Measurements from ENCODE around the gene CPEB4. TPM values are rescaled to one million over a fixed set of nuclear protein-coding genes. Genes with fewer than 3 reads are reported as not detected.

Gene CPEB4
- total and polyA plus RNA-seq, 10 of the 15 experiments (the other 5 are each of a cell fraction or from before 2014, with no cell fraction given): 6.9 to 33.1 (median 20.4) TPM

GRCh38 chr5:173972925-173973615 lies 84.9 kb downstream of the CPEB4 start:
- POLR2A ChIA-PET: interaction anchor here (0.6 to 1.6 kb wide), 3 partner anchors 151 to 356 kb away, joined by 3 to 5 read pairs (median 3); partner anchors contain the start of gene BOD1
- Histone ChIP-seq H3K36me3 (ENCODE audit: control insufficient read depth in 2 of 2, insufficient read depth in 2 of 2, low read length in 1 of 2) (no peaks in the 10 kb centered on the region), H4K20me1 (ENCODE audit: control insufficient read depth, insufficient read depth) (no peaks in the 10 kb centered on the region), H3K4me3 (peak overlapping the region; percentile 66), H3K79me2 (ENCODE audit: control insufficient read depth, insufficient read depth, low read length) (no peaks in the 10 kb centered on the region), H3K27me3 (replicated peaks in 1 of 2; ENCODE audit: control insufficient read depth in 2 of 2, insufficient read depth in 2 of 2, low read length in 1 of 2) (no peaks in the 10 kb centered on the region), H3K4me1 (ENCODE audit: control insufficient read depth, insufficient read depth, low read length) (peaks cover 12% of the 10 kb centered on the region), H3K9ac (ENCODE audit: control insufficient read depth, insufficient read depth, low read length) (peak overlapping the region; percentile 51; the same call in 1 of the 2 replicates), H3K27ac (ENCODE audit: control insufficient read depth, insufficient read depth) (no peak overlapping the region), H3K4me2 (ENCODE audit: control insufficient read depth, insufficient read depth) (peak overlapping the region; percentile 99), H2AFZ (ENCODE audit: control insufficient read depth, low read depth, low read length) (peak overlapping the region; percentile 99), H3K9me3 (replicated peaks; ENCODE audit: control insufficient read depth, insufficient read depth, low read length) (no peaks in the 10 kb centered on the region)
- intact Hi-C loops (cut with micrococcal nuclease; ENCODE audit: unreplicated experiment) (loop anchor here (1.0 to 10.0 kb wide), 5 partner anchors 151 to 678 kb away; no protein-coding TSS in a partner anchor), in situ Hi-C loops (cut with MboI) (no loop called here)
- BruUV-seq (replicated peaks): no TSS peak
- peak; percentile 90 for FAIRE-seq
- WGBS (ENCODE audit: insufficient coverage, insufficient replicate concordance, low lambda C conversion rate, missing lambda C conversion rate): 8% methylated on average over 30 of the region's 30 CpGs
- peak; percentile 92 for ATAC-seq
- SMC1A ChIA-PET (ENCODE audit: uncharacterized antibody, unreplicated experiment): interaction anchor here (0.6 to 8.5 kb wide), 35 partner anchors 10 to 668 kb away, joined by 3 to 171 read pairs (median 4); partner anchors contain the start of gene BOD1
- RAD21 ChIA-PET (ENCODE audit: unreplicated experiment): interaction anchor here (0.7 to 5.6 kb wide), 27 partner anchors 9 to 401 kb away, joined by 3 to 90 read pairs (median 4); partner anchors contain the start of gene BOD1
- peak; percentile 40 for DNase-seq (ENCODE audit: low read depth, low spot score)
- CTCF ChIA-PET: interaction anchor here (0.6 to 6.8 kb wide), 42 partner anchors 8 to 681 kb away, joined by 3 to 242 read pairs (median 4); partner anchors contain the start of genes BOD1 and CPEB4
- TF ChIP-seq ATF7 (IDR thresholded peaks at IDR 0.05; ENCODE audit: low read depth) (no peak), PKNOX1 (IDR thresholded peaks at IDR 0.05) (no peak), CTCF (IDR thresholded peaks at IDR 0.05 in 2 of 3, conservative IDR thresholded peaks at IDR 0.05 in 1 of 3; ENCODE audit: control insufficient read depth in 2 of 3, extremely low read depth in 1 of 3, insufficient read depth in 1 of 3, low read depth in 3 of 3, low read length in 3 of 3) (peak; percentile 77 to 88 (median 82); a peak in 5 of 6 replicates), SMC3 (IDR thresholded peaks at IDR 0.05; ENCODE audit: borderline replicate concordance, low read length) (peak; percentile 97), E2F8 (IDR thresholded peaks at IDR 0.05; ENCODE audit: low read depth, partially characterized antibody) (no peak), IKZF1 (conservative IDR thresholded peaks at IDR 0.05) (peak; percentile 44), HCFC1 (IDR thresholded peaks at IDR 0.05; ENCODE audit: low read length) (peak; percentile 20; the same call in 1 of the 2 replicates), YY1 (IDR thresholded peaks at IDR 0.05; ENCODE audit: low read depth, low read length) (peak; percentile 60; the same call in 1 of the 2 replicates), TCF3 (IDR thresholded peaks at IDR 0.05; ENCODE audit: borderline replicate concordance, insufficient read depth, low read depth, low read length) (no peak), RB1 (IDR thresholded peaks at IDR 0.05; ENCODE audit: borderline replicate concordance) (peak; percentile 28; the same call in 1 of the 2 replicates), SRF (IDR thresholded peaks at IDR 0.05; ENCODE audit: low read depth in 2 of 2, low read length in 2 of 2) (no peak), IKZF2 (IDR thresholded peaks at IDR 0.05) (peak in 1 of 2 experiments; percentile 40; a peak in 1 of 4 replicates), ETV6 (conservative IDR thresholded peaks at IDR 0.05 in 1 of 2, IDR thresholded peaks at IDR 0.05 in 1 of 2; ENCODE audit: borderline replicate concordance in 1 of 2, low read depth in 1 of 2) (0 out of 4 replicates have a peak, but pooled peaks of 1 of the 2 experiments have one; percentile 7), BHLHE40 (IDR thresholded peaks at IDR 0.05; ENCODE audit: borderline replicate concordance in 1 of 2, low read depth in 2 of 2, low read length in 1 of 2) (peak in 1 of 2 experiments; percentile 49; a peak in 2 of 4 replicates), RAD21 (IDR thresholded peaks at IDR 0.05; ENCODE audit: insufficient read depth, low read depth, low read length) (peak; percentile 84), SP1 (IDR thresholded peaks at IDR 0.05; ENCODE audit: low read depth, low read length) (no peak)
